Measurements from ENCODE around the gene GGNBP2.

GGNBP2 gene

GRCh38 chr17:36550491-36551417, 6.0 kb downstream of the GGNBP2 start:
- no peak for DNase-seq (ENCODE audit: low read depth in 2 of 2)

GRCh38 chr17:36553459-36553858, 8.7 kb downstream of the GGNBP2 start:
- no peak for DNase-seq (ENCODE audit: low read depth in 2 of 2)

- no peak for DNase-seq (ENCODE audit: low read depth in 2 of 2)
Measured at GRCh38 chr17:36566081-36566480, 21.4 kb downstream of the GGNBP2 start.

- no peak for DNase-seq (ENCODE audit: low read depth in 2 of 2)
Measured at GRCh38 chr17:36575028-36575427, 30.3 kb downstream of the GGNBP2 start.

- no peak for DNase-seq (ENCODE audit: low read depth in 2 of 2)
Measured at GRCh38 chr17:36576793-36577192, 32.1 kb downstream of the GGNBP2 start.

- DNase-seq (ENCODE audit: low read depth in 2 of 2) = no peak
Measured at GRCh38 chr17:36578671-36579070, 34.0 kb downstream of the GGNBP2 start.

- no peak for DNase-seq (ENCODE audit: low read depth in 2 of 2)
Measured at GRCh38 chr17:36583787-36584186, 39.1 kb downstream of the GGNBP2 start.

- no peak for DNase-seq (ENCODE audit: low read depth in 2 of 2)
Measured at GRCh38 chr17:36586138-36586537, 41.4 kb downstream of the GGNBP2 start.

- DNase-seq (ENCODE audit: low read depth in 2 of 2) = no peak
Measured at GRCh38 chr17:36590082-36590481, 45.4 kb downstream of the GGNBP2 start.

GRCh38 chr17:36591434-36592315, 47.0 kb downstream of the GGNBP2 start, which contains the start of gene DHRS11:
DHRS11 (plus strand) TSS chr17:36591879; CDS start chr17:36592010, 131 bp downstream.
- peak; percentile 61 to 86 for DNase-seq (ENCODE audit: low read depth in 2 of 2)

GRCh38 chr17:36592316-36592715, 47.6 kb downstream of the GGNBP2 start:
- no peak for DNase-seq (ENCODE audit: low read depth in 2 of 2)

GRCh38 chr17:36592716-36593321, 48.1 kb downstream of the GGNBP2 start:
- DNase-seq (ENCODE audit: low read depth in 2 of 2) = no peak

GRCh38 chr17:36593656-36594316, 49.1 kb downstream of the GGNBP2 start:
- no peak for DNase-seq (ENCODE audit: low read depth in 2 of 2)

- DNase-seq (ENCODE audit: low read depth in 2 of 2) = no peak
Measured at GRCh38 chr17:36594626-36595401, 50.1 kb downstream of the GGNBP2 start.

- DNase-seq (ENCODE audit: low read depth in 2 of 2) = no peak
Measured at GRCh38 chr17:36597226-36597625, 52.5 kb downstream of the GGNBP2 start.

GRCh38 chr17:36597866-36598777, 53.4 kb downstream of the GGNBP2 start:
- DNase-seq (ENCODE audit: low read depth in 2 of 2) = no peak

- no peak for DNase-seq (ENCODE audit: low read depth in 2 of 2)
Measured at GRCh38 chr17:36598951-36599401, 54.3 kb downstream of the GGNBP2 start.

GRCh38 chr17:36599546-36600250, 55.0 kb downstream of the GGNBP2 start:
- no peak for DNase-seq (ENCODE audit: low read depth in 2 of 2)

GRCh38 chr17:36600465-36600864, 55.7 kb downstream of the GGNBP2 start:
- no peak for DNase-seq (ENCODE audit: low read depth in 2 of 2)

All from stimulated activated CD4-positive, alpha-beta T cell treated with anti-CD3 and anti-CD28 coated beads, Interleukin-1b, Interleukin-23, amount 100 ng/mL, for 4 hours (primary cell).